Activated T-helper 1 cell treated with Interleukin-2 at 50 U/mL for 16 hours (primary cell): Measurements from ENCODE around the gene FXYD2.
A peak's percentile ranks its signal among the peaks of the same experiment; 100 is the strongest.

Experiments used
- DNase-seq: peaks from one replicate; pipeline ENCODE4 v3.0.0-alpha.2; 2020; ENCODE audit warnings: low read depth

Gene FXYD2

GRCh38 chr11:117834838-117835443 is 10.4 kb upstream of the FXYD2 start:
- no peak for DNase-seq

- DNase-seq: no peak
These were observed 9.7 kb upstream of the FXYD2 start for GRCh38 chr11:117834068-117834810.

DNA sequence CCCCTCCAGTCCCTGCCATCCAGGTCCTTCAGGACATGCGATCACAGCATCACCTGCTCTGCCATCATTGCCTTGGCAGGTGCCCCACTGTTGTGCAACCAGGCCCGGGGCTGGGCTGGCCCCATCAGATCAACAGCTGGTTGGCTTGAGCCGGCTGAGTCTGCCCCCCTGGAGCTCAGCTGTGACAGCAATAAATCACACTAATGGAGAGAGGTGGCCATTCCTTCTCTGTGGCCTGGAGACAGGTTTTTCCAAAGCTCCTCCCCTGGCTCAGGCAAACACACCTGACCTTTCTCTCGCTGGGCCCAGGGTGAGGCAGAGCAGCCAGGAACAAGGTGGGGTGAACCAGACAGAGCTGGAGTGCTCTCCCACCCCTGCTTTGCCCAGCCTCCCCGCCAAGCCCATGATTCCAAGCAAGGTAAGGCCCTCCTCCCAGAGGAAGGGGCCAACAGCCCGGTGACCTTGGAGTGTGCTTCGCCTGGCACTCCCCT is 8.9 kb upstream of the FXYD2 start:
- no peak for DNase-seq

DNA sequence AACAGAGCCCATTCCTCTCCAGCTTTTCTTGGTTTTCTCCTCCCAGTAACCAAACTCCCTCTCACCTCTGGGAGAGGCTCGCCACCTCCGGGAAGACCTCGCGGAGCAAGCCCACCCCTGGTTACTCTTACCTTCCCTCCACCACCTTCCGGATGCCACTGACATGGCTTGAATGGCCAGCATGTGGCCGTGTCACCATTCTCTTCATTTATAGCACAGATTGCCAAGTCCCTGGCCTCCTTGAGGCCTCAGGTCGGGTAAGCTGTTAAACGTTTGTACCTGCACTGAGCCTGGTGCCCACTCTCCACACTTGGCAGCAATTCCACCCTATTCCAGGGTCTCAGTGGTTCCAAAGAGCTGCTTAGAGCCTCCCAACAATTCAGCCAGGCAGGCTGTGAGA is 8.0 kb upstream of the FXYD2 start:
- DNase-seq: no peak

DNA sequence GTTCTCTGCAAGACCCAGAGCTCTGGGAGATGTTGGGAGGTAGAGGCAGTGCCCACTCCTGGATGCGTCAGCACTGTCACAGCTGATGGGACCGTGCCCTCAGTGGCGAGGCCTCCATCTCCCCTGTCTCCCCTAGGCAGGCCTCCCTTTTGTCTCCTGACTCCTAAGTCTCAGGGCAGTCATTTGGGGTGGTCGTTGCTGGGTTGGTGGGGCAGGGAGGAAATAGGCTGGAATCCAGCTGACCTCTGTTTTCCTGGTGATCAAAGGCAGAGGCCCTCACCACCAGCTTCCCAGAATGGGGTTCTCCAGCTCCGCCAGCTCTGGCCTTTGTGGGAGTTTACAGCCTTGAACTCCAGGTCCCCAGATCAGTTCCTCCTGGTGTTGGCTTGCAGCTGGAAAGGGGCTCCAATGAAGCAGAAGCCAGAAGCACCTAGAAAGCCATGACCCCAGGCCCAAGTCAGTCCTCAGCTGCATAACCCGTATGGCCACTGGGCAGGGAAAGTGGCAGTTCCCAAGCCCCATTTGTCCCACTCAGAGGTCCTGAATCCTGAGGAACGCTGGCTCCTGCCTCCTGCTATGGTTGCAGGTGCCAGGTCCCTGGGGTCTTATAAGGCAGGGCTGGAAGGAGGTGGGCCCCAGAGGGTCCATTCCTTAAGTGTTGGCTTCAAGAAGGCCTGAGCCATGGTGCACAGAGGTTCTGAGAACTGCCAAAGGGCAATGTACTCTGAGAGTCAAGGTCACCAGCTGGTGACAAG is 7.3 kb upstream of the FXYD2 start:
- DNase-seq: no peak

DNA sequence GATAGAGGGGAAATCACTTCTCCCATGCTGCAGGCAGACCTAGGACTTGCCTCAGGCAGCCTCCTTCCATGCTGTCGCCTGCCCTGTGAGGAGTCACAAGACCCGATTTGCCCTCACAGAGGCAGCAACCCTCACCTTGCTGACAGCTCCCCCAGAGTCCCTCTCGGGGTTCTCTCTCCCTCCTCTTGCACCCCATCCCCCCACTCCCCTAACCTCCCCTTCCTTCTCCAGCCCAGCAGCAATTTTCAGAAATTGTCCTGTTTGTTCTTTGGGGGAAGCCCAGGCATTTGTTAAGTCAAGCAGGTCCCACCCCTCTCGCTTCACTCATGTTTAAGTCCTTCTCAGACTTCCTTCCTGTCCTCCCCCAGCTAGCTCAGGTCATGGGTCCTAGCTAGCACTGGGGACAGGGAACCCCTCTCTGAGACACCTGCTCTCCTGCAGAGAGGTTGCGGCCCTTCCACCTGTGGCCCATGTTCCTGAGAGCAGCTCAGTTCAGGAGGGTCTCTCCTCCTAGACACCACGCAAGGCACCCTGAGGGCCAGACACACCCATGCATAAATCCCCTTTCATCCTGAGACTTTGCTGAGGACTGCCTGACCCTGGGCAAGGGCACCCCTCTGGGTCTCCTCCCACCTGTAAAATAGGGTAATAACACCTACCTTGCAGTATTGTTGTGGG is 6.3 kb upstream of the FXYD2 start:
- no peak for DNase-seq

- no peak for DNase-seq
These were observed 5.5 kb upstream of the FXYD2 start for GRCh38 chr11:117830072-117830471.

- no peak for DNase-seq
These were observed 4.8 kb upstream of the FXYD2 start for GRCh38 chr11:117829369-117829725.

- peak; percentile 83 for DNase-seq
These were observed 4.2 kb upstream of the FXYD2 start for GRCh38 chr11:117828611-117829368.

GRCh38 chr11:117827521-117828511 is 3.3 kb upstream of the FXYD2 start:
- DNase-seq: no peak

DNA sequence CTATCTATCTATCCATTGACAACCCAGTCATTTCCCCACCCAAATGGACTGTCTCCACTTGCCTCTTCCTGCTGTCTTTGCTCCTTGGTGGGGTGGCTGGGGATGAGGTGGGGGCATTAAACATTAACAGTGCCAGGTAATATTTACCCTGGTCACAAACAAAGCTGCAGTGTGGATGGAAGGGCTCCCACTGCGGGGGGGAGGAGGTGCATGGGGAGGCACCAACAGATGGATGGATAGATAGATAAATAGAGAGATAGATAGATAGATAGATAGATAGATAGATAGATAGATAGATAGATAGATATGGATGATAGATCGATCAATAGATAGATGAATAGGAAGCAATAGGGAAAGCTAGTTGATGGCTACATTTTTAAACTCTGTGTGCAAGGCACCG is 2.3 kb upstream of the FXYD2 start:
- DNase-seq: no peak

GRCh38 chr11:117826190-117826570 is 1.6 kb upstream of the FXYD2 start:
- DNase-seq: no peak

DNA sequence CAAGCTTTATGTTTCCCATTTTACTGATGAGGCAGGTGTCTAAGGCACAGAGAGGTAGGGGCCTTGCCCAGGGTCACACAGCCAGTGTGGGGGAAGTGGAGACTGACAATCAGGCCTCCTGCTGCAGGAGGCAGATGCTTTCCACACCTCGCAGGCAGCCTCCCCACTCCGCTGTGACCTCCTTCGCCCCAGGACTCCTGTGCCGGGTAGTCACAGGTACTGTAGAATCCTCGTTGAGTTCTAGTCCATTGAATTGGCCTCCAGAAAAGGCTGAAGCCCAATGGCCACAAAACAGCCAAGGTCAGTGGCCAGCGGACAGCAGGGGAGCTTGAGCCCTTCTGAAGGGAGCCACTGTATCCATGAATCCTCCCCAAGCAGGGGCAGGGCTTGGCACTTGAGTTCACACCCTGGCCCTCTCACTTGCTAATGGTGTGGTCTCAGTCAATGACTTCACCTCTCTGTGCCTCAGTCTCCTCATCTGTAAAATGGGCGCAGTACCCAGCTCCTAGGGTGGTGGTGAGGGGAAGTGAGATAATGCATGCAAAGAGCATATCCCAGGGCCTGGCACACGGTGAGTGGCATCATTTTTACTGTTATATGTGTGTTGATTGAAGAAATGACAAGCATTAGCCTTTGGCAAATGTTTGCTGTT is 1.1 kb upstream of the FXYD2 start:
- no peak for DNase-seq

DNA sequence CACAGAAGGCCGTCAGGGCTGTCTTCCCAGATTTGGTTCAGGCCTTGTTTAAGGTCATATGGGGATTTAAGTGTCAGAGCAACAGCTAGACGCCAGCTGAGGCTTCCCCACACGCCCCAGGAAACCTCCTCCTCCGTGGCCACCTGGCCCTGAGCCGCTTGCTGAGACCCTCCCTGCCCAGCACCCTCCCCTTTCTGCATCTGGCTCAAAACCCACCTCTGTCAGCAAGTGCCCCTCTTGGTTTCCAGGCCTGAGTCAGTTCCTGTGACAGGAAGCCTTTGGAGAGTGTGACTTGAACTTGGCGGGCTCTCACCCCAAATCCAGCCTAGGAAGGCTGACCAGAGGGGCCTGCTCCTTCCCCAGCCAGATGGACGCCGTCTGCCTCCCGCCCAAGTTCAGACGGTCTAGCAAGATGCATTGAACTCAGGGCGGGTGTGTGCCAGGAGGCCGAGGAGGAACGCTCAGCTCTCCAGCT is 561 bp downstream of the FXYD2 start:
- DNase-seq: no peak

- no peak for DNase-seq
These were observed 1.1 kb downstream of the FXYD2 start for GRCh38 chr11:117823294-117823945.

- no peak for DNase-seq
These were observed 2.2 kb downstream of the FXYD2 start for GRCh38 chr11:117822074-117823033.

- no peak for DNase-seq
These were observed 3.1 kb downstream of the FXYD2 start for GRCh38 chr11:117821431-117821830.

DNA sequence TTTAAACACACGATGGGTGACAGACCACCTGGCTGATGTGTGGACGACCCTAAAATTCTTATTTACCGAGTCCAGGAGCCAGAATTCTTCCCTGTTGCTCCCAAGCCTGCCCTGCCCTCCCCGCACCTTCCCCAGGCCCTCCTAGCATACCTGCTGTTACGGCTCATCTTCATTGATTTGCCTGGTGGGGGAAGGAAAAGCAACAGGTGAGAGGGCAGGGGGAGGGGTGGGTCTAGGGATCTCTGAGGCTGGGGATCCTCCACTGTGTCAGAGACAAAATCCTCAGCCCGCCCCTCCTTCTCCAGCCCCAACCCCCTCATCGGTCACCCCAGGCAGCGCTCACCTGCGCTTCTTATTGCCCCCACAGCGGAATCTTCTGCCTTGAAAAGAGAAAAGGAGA is 4.0 kb downstream of the FXYD2 start:
- no peak for DNase-seq
